ENCODE results near the gene DEPDC5.
A peak's percentile ranks its signal among the peaks of the same experiment; 100 is the strongest.

The DEPDC5 gene

DNA sequence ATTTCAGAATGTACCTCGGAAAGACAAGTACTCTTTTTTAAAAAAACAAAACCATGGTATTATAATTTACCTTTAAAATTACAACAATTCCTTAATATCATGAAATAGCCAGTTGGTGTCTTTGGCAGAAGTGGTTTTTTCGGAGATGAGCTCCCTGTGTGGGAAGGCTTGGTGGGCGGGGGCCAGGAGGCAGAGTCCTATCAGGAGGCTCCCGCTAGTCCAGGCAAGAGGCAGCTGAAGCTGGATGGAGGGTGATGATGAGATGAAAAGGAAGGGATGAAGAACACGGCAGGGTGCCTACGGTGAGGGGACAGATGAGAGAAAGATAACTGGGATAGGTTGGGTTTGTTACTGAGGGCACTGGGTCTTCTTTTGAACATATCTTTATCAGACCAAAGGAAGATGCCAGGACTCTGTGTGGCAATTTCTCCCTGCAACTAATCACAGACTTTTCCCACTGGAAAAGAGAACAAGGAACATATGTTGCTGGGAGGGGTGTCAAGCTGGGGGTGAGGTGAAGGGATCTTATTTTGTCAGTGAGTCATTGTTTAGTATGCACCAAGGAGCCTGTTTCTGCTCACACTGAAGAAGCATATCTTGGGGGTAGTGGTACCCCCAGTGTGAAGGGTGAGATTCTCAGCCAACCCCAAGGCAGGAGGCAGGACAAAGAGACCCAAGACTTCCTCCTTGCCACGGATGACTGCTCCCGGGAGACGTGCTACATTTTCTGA lies 99.0 kb downstream of the DEPDC5 start:
- no peak overlapping the region for H3K4me3 ChIP-seq (ENCODE audit: insufficient read length, low read depth)
- H3K27me3 ChIP-seq (ENCODE audit: insufficient read depth, insufficient read length): no peaks in the 10 kb centered on the region
- H3K9me3 ChIP-seq (ENCODE audit: insufficient read depth, low read length): peaks cover 12% of the 10 kb centered on the region; the same call in 1 of the 2 replicates
- TF ChIP-seq YY1 (IDR thresholded peaks at IDR 0.05; ENCODE audit: insufficient read depth, insufficient read length) (no peak), ZNF274 (IDR thresholded peaks at IDR 0.05; ENCODE audit: low read depth, low read length) (no peak), SUZ12 (IDR thresholded peaks at IDR 0.05; ENCODE audit: extremely low read depth, insufficient read depth, insufficient read length) (no peak)
- DNase-seq (ENCODE audit: low read depth, low spot score): no peak
- H3K9ac ChIP-seq (ENCODE audit: insufficient read length, low read depth): no peak overlapping the region
- no peaks in the 10 kb centered on the region for H3K4me1 ChIP-seq (ENCODE audit: insufficient read depth, insufficient read length)
- H3K36me3 ChIP-seq (ENCODE audit: insufficient read depth, insufficient read length, low read length): peaks cover 24% of the 10 kb centered on the region

DNA sequence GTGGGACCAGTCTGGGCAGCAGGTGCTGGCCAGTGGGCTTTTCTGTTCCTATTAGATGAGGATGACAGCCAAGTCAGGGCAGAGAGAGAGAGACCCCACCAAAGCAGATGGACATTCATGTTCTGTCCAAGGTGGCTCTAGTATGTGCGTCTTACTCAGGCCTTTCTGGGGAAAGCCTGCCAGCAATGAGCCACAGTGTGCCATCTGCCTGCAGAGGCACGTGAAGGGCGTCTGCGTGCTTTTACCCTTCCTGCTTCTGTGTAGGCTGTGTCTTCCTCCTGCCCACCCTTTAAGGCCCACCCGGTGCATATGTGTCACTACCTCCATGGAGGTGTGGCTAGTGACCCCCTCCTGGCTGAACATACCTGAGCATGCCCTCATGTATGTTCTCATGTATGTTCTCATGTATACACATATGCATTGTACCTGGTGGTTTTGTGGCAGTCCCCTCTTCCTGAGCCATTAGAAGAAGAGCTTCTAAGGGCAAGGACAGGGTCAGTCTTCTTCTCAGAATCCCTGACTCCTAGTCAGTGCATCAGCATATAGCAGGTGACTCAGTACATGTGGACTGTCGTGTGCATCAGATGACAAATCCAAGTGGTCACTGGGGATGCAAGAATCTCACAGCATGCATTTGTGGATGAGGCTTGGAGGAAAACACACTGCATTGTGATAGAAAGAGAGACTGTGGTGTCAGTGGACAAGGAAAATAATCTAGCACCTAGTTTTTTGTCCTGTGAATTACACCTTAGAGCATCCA lies 100.1 kb downstream of the DEPDC5 start:
- H3K36me3 ChIP-seq (ENCODE audit: insufficient read depth, insufficient read length, low read length): peaks cover 17% of the 10 kb centered on the region
- H3K9me3 ChIP-seq (ENCODE audit: insufficient read depth, low read length): peaks cover 2% of the 10 kb centered on the region; the same call in 1 of the 2 replicates
- no peaks in the 10 kb centered on the region for H3K4me1 ChIP-seq (ENCODE audit: insufficient read depth, insufficient read length)
- H3K27me3 ChIP-seq (ENCODE audit: insufficient read depth, insufficient read length): no peaks in the 10 kb centered on the region
- TF ChIP-seq ZNF274 (IDR thresholded peaks at IDR 0.05; ENCODE audit: low read depth, low read length) (no peak), SUZ12 (IDR thresholded peaks at IDR 0.05; ENCODE audit: extremely low read depth, insufficient read depth, insufficient read length) (no peak), YY1 (IDR thresholded peaks at IDR 0.05; ENCODE audit: insufficient read depth, insufficient read length) (no peak)
- no peak overlapping the region for H3K9ac ChIP-seq (ENCODE audit: insufficient read length, low read depth)
- no peak for DNase-seq (ENCODE audit: low read depth, low spot score)
- H3K4me3 ChIP-seq (ENCODE audit: insufficient read length, low read depth): no peak overlapping the region

DNA sequence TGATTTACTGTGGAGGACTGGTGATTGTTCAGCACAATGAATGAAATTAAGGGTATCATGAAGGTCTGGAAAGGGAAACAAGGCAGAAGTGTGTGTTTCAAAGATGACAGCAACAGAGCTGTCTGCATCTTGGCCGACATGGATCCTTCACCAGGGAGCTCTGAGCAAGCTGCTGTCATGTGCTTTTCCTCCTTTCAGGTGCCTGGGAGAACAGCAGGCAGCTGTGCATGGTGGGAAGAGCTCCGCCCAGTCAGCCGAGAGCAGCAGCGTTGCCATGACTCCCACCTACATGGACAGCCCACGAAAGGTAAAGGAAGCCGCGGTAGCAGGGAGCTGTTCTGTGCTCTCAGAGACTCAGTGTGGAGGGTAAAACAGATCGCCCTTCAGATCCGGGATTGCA lies 103.4 kb downstream of the DEPDC5 start:
- DNase-seq (ENCODE audit: low read depth, low spot score): peak; percentile 65
- no peak overlapping the region for H3K9ac ChIP-seq (ENCODE audit: insufficient read length, low read depth)
- H3K9me3 ChIP-seq (ENCODE audit: insufficient read depth, low read length): no peaks in the 10 kb centered on the region
- no peaks in the 10 kb centered on the region for H3K4me1 ChIP-seq (ENCODE audit: insufficient read depth, insufficient read length)
- H3K4me3 ChIP-seq (ENCODE audit: insufficient read length, low read depth): no peak overlapping the region
- H3K36me3 ChIP-seq (ENCODE audit: insufficient read depth, insufficient read length, low read length): peaks cover 14% of the 10 kb centered on the region
- no peaks in the 10 kb centered on the region for H3K27me3 ChIP-seq (ENCODE audit: insufficient read depth, insufficient read length)
- TF ChIP-seq SUZ12 (IDR thresholded peaks at IDR 0.05; ENCODE audit: extremely low read depth, insufficient read depth, insufficient read length) (no peak), YY1 (IDR thresholded peaks at IDR 0.05; ENCODE audit: insufficient read depth, insufficient read length) (no peak), ZNF274 (IDR thresholded peaks at IDR 0.05; ENCODE audit: low read depth, low read length) (no peak)

DNA sequence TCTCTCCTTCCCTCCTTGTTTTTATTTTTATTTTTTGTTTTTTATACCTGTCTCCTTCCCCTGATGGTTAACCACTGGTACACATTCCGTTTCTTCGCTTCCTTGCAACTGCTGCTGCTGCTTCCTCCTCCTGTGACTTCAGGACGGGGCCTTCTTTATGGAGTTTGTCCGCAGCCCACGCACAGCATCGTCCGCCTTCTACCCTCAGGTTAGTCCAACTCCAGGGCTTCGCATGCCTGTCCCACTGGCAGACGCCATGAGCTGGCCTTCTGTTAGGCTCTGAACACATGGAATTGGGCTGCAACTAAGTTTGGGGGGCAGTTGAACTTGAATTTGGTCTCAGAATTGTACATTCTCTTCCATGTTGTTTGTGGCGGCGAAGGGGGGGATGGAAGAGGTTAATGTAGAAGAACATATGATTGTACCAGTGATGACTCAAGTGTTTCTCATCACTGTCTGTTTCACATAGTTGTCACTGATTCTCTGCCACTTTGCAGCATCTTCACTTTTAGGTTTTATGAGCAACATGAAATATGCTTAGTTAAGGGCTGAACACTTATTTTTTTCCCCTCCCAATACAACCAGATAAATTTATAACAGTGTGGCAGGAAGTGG lies 107.5 kb downstream of the DEPDC5 start:
- no peak overlapping the region for H3K4me3 ChIP-seq (ENCODE audit: insufficient read length, low read depth)
- peaks cover 4% of the 10 kb centered on the region for H3K4me1 ChIP-seq (ENCODE audit: insufficient read depth, insufficient read length)
- no peak for DNase-seq (ENCODE audit: low read depth, low spot score)
- H3K9me3 ChIP-seq (ENCODE audit: insufficient read depth, low read length): no peaks in the 10 kb centered on the region
- H3K36me3 ChIP-seq (ENCODE audit: insufficient read depth, insufficient read length, low read length): peaks cover 6% of the 10 kb centered on the region
- no peak for TF ChIP-seq ZNF274 (IDR thresholded peaks at IDR 0.05; ENCODE audit: low read depth, low read length)
- TF ChIP-seq SUZ12 (IDR thresholded peaks at IDR 0.05; ENCODE audit: extremely low read depth, insufficient read depth, insufficient read length): no peak
- no peak for TF ChIP-seq YY1 (IDR thresholded peaks at IDR 0.05; ENCODE audit: insufficient read depth, insufficient read length)
- H3K27me3 ChIP-seq (ENCODE audit: insufficient read depth, insufficient read length): no peaks in the 10 kb centered on the region
- no peak overlapping the region for H3K9ac ChIP-seq (ENCODE audit: insufficient read length, low read depth)

DNA sequence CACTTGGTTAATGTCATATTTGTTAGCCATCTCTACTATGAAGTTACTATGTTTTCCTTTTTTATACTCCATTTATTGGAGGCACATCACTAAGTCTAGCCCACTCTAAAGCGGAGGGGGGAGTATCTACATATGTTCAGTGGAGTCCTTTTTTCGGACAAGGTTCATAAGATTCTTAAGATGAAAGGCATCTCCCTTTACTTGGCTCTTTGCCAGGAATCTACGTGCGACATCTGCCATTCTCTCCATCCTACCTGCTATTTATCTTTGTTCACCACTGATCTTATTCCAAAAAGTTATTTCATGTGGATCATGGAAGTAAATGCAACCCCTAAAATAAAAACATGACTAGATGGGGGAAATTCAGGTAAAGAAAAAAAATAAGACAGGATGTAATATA lies 113.1 kb downstream of the DEPDC5 start:
- Histone ChIP-seq H3K36me3 (ENCODE audit: insufficient read depth, insufficient read length, low read length) (peaks cover 10% of the 10 kb centered on the region), H3K9me3 (ENCODE audit: insufficient read depth, low read length) (no peaks in the 10 kb centered on the region), H3K4me3 (ENCODE audit: insufficient read length, low read depth) (no peak overlapping the region), H3K27me3 (ENCODE audit: insufficient read depth, insufficient read length) (no peaks in the 10 kb centered on the region), H3K9ac (ENCODE audit: insufficient read length, low read depth) (no peak overlapping the region), H3K4me1 (ENCODE audit: insufficient read depth, insufficient read length) (peaks cover 4% of the 10 kb centered on the region)
- TF ChIP-seq SUZ12 (IDR thresholded peaks at IDR 0.05; ENCODE audit: extremely low read depth, insufficient read depth, insufficient read length) (no peak), YY1 (IDR thresholded peaks at IDR 0.05; ENCODE audit: insufficient read depth, insufficient read length) (no peak), ZNF274 (IDR thresholded peaks at IDR 0.05; ENCODE audit: low read depth, low read length) (no peak)
- DNase-seq (ENCODE audit: low read depth, low spot score): no peak

DNA sequence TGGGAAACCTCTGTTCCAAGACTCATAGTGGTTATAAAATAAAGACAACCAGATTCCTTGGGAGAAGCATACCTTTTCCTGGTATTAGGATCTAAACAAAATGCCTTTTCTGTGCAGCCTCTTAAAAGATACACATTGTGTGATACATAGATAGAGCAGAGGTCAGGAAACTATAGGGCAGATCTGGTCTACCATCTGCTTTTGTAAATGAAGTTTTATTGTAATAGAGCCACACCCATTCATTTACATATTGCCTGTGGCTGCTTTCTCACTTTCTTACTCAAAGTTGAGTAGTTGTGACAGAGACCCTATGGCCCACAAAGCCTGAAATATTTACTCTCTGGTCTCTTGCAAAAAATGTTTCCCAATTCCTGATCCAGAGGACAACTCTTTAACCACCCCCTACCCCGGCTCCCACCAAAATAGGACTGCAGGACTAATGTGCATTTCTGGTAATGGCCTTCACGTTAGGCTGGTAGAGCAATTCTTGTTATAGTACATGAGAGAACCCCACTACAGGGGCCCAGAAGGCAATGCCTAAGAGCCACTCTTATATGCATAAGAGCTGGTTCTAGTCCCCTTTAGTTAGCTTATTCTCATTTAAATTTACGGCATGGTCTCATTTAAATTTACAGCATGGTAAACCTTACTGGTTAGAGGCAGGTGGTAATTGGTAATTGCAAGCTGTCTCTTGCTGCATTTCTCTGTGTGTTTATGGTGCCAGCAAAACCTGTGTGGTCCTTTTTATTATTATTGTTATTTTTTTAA lies 113.8 kb downstream of the DEPDC5 start:
- TF ChIP-seq YY1 (IDR thresholded peaks at IDR 0.05; ENCODE audit: insufficient read depth, insufficient read length) (no peak), SUZ12 (IDR thresholded peaks at IDR 0.05; ENCODE audit: extremely low read depth, insufficient read depth, insufficient read length) (no peak), ZNF274 (IDR thresholded peaks at IDR 0.05; ENCODE audit: low read depth, low read length) (no peak)
- Histone ChIP-seq H3K4me3 (ENCODE audit: insufficient read length, low read depth) (no peak overlapping the region), H3K36me3 (ENCODE audit: insufficient read depth, insufficient read length, low read length) (peaks cover 10% of the 10 kb centered on the region), H3K27me3 (ENCODE audit: insufficient read depth, insufficient read length) (no peaks in the 10 kb centered on the region), H3K9ac (ENCODE audit: insufficient read length, low read depth) (no peak overlapping the region), H3K9me3 (ENCODE audit: insufficient read depth, low read length) (no peaks in the 10 kb centered on the region), H3K4me1 (ENCODE audit: insufficient read depth, insufficient read length) (peaks cover 4% of the 10 kb centered on the region)
- DNase-seq (ENCODE audit: low read depth, low spot score): no peak

All from NT2/D1 (cell line).